ENCODE measurements around the gene VAV3. TPM values are rescaled to one million over a fixed set of nuclear protein-coding genes. Genes with fewer than 3 reads are reported as not detected.

VAV3 gene
- total and polyA plus RNA-seq, 10 of the 15 experiments (the other 5 are each of a cell fraction or from before 2014, with no cell fraction given), result 0.84 to 5.5 (median 3.4) TPM

- no peak for TF ChIP-seq IKZF1 (conservative IDR thresholded peaks at IDR 0.05)
- TF ChIP-seq BCL3 (IDR thresholded peaks at IDR 0.05; ENCODE audit: borderline replicate concordance, insufficient read depth, low read depth, low read length, poor library complexity, severe bottlenecking), result no peak
- TF ChIP-seq ATF7 (IDR thresholded peaks at IDR 0.05; ENCODE audit: low read depth), result no peak
- TF ChIP-seq FOXM1 (IDR thresholded peaks at IDR 0.05; ENCODE audit: low read depth, low read length), result no peak
- TF ChIP-seq ZNF24 (IDR thresholded peaks at IDR 0.05), result no peak
- no peak for TF ChIP-seq SMARCA5 (IDR thresholded peaks at IDR 0.05)
- TF ChIP-seq RBBP5 (conservative IDR thresholded peaks at IDR 0.05), result no peak
- TF ChIP-seq ZBED1 (IDR thresholded peaks at IDR 0.05; ENCODE audit: borderline replicate concordance), result no peak
- no peak for TF ChIP-seq RFX5 (IDR thresholded peaks at IDR 0.05; ENCODE audit: low read depth, low read length)
- no peak for TF ChIP-seq NR2C2 (IDR thresholded peaks at IDR 0.05; ENCODE audit: borderline replicate concordance, control insufficient read depth, insufficient read length, low read depth)
- TF ChIP-seq ZNF622 (IDR thresholded peaks at IDR 0.05), result no peak
- TF ChIP-seq BRCA1 (IDR thresholded peaks at IDR 0.05; ENCODE audit: low read depth, low read length), result no peak
- TF ChIP-seq NFIC (IDR thresholded peaks at IDR 0.05; ENCODE audit: low read depth, low read length), result no peak
- TF ChIP-seq CUX1 (IDR thresholded peaks at IDR 0.05; ENCODE audit: insufficient replicate concordance, low read depth, low read length), result no peak
- no peak for TF ChIP-seq POLR2AphosphoS5 (IDR thresholded peaks at IDR 0.05; ENCODE audit: low read length)
- no peak for TF ChIP-seq ZNF687 (IDR thresholded peaks at IDR 0.05)
- CTCF ChIA-PET, result no interaction called here
- in situ Hi-C loops (cut with MboI) (no loop called here), intact Hi-C loops (cut with micrococcal nuclease; ENCODE audit: unreplicated experiment) (no loop called here)
- Histone ChIP-seq H3K79me2 (ENCODE audit: control insufficient read depth, insufficient read depth, low read length) (no peaks in the 10 kb centered on the region), H3K4me3 (no peak overlapping the region), H3K9ac (ENCODE audit: control insufficient read depth, insufficient read depth, low read length) (no peak overlapping the region), H3K4me2 (ENCODE audit: control insufficient read depth, insufficient read depth) (no peak overlapping the region), H3K4me1 (ENCODE audit: control insufficient read depth, insufficient read depth, low read length) (no peaks in the 10 kb centered on the region), H3K9me3 (replicated peaks; ENCODE audit: control insufficient read depth, insufficient read depth, low read length) (no peaks in the 10 kb centered on the region), H4K20me1 (ENCODE audit: control insufficient read depth, insufficient read depth) (no peaks in the 10 kb centered on the region), H3K36me3 (ENCODE audit: control insufficient read depth in 2 of 2, insufficient read depth in 2 of 2, low read length in 1 of 2) (no peaks in the 10 kb centered on the region), H2AFZ (ENCODE audit: control insufficient read depth, low read depth, low read length) (no peak overlapping the region), H3K27ac (ENCODE audit: control insufficient read depth, insufficient read depth) (no peak overlapping the region), H3K27me3 (replicated peaks in 1 of 2; ENCODE audit: control insufficient read depth in 2 of 2, insufficient read depth in 2 of 2, low read length in 1 of 2) (no peaks in the 10 kb centered on the region)
- POLR2A ChIA-PET, result no interaction called here
- SMC1A ChIA-PET (ENCODE audit: uncharacterized antibody, unreplicated experiment), result interaction anchor here (0.6 to 1.0 kb wide), 2 partner anchors 10 to 16 kb away, joined by 3 read pairs; no protein-coding TSS in a partner anchor
- no peak for ATAC-seq
- FAIRE-seq, result no peak
- no TSS peak for BruUV-seq (replicated peaks)
- RAD21 ChIA-PET (ENCODE audit: unreplicated experiment), result no interaction called here
- DNase-seq (ENCODE audit: low read depth, low spot score), result no peak
- WGBS (ENCODE audit: insufficient coverage, insufficient replicate concordance, low lambda C conversion rate, missing lambda C conversion rate), result 2% methylated on average over 2 of the region's 2 CpGs
Observed at GRCh38 chr1:107679411-107679953, 285.5 kb downstream of the VAV3 start.

All from GM12878 (cell line).